SU-DHL-6 (cell line): Measurements from ENCODE around the gene PRKAR2A.

Experiments
- H2AFZ ChIP-seq: fragments of 200-600 bp; sonication (generic); 2 replicates; pipeline ENCODE4 v1.6.1; 2014; ENCODE audit warnings: low read depth, mild to moderate bottlenecking, moderate library complexity, mixed read lengths, antibody characterized with exemption, low read length; ENCODE audit not compliant: severe bottlenecking
- H3F3A ChIP-seq: fragments of 200-600 bp; shearing (Covaris generic); 2 replicates; pipeline ENCODE4 v1.6.0; 2016; ENCODE audit warnings: antibody characterized with exemption, mild to moderate bottlenecking; ENCODE audit not compliant: insufficient read depth
- H3K27ac ChIP-seq: fragments of 200-600 bp; sonication (generic); 2 replicates; pipeline ENCODE4 v1.5.1; 2016; ENCODE audit warnings: low read depth, mild to moderate bottlenecking, low read length, moderate library complexity, mixed read lengths
- H3K27me3 ChIP-seq: fragments of 200-600 bp; sonication (generic), shearing (Covaris generic); 2 replicates; pipeline ENCODE4 v1.6.0; 2014; ENCODE audit warnings: mild to moderate bottlenecking, low read length
- H3K36me3 ChIP-seq: fragments of 200-600 bp; sonication (generic); 2 replicates; pipeline ENCODE4 v1.6.1; 2014; ENCODE audit warnings: mild to moderate bottlenecking, low read length, mixed read lengths
- H3K4me2 ChIP-seq: fragments of 300-600, 200-600 bp; shearing (Covaris generic), sonication (generic); 2 replicates; pipeline ENCODE4 v1.6.0; 2014; ENCODE audit warnings: low read length, low read depth, mild to moderate bottlenecking; ENCODE audit not compliant: poor library complexity, severe bottlenecking
- H3K4me3 ChIP-seq: fragments of 200-600 bp; sonication (generic); 2 replicates; pipeline ENCODE4 v1.5.1; 2014; ENCODE audit warnings: antibody characterized with exemption, low read length, mild to moderate bottlenecking, mixed read lengths; ENCODE audit not compliant: insufficient read depth, poor library complexity, severe bottlenecking
- H3K79me2 ChIP-seq: fragments of 200-600 bp; sonication (generic); 2 replicates; pipeline ENCODE4 v1.6.1; 2014; ENCODE audit warnings: mild to moderate bottlenecking, low read length, moderate library complexity; ENCODE audit not compliant: insufficient read depth
- H3K9ac ChIP-seq: fragments of 200-600 bp; sonication (generic); 2 replicates; pipeline ENCODE4 v1.7.0; 2014; ENCODE audit warnings: mild to moderate bottlenecking, low read length
- H3K9me2 ChIP-seq: fragments of 200-600 bp; sonication (generic); replicated peaks from 2 replicates; pipeline ENCODE4 v1.6.1; 2014; ENCODE audit warnings: low read length; ENCODE audit not compliant: insufficient read depth
- H3K9me3 ChIP-seq: fragments of 200-600 bp; sonication (generic); 2 replicates; pipeline ENCODE4 v1.6.1; 2014; ENCODE audit warnings: low read length, mixed read lengths; ENCODE audit not compliant: insufficient read depth
- H4K20me1 ChIP-seq: fragments of 200-600 bp; sonication (generic); 2 replicates; pipeline ENCODE4 v1.6.1; 2014; ENCODE audit warnings: low read depth, mild to moderate bottlenecking, antibody characterized with exemption, low read length, moderate library complexity, mixed read lengths
- CTCF ChIP-seq: fragments of 200-600 bp; sonication (generic); IDR thresholded peaks from one replicate; pipeline ENCODE4 v1.5.1; 2017; ENCODE audit warnings: antibody characterized with exemption, mild to moderate bottlenecking, low read length, moderate library complexity; ENCODE audit not compliant: insufficient read depth, poor library complexity, severe bottlenecking
- EZH2phosphoT487 ChIP-seq: fragments of 200-600 bp; sonication (generic), shearing (Covaris generic); conservative IDR thresholded peaks from 2 replicates; pipeline ENCODE4 v1.6.1; 2018; ENCODE audit warnings: mild to moderate bottlenecking, antibody characterized with exemption, low read length, moderate library complexity, mixed read lengths

Gene PRKAR2A

GRCh38 chr3:48711727-48712126 is 135.9 kb downstream of the PRKAR2A start:
- no peaks in the 10 kb centered on the region for H3K9me2 ChIP-seq
- H4K20me1 ChIP-seq, result peaks cover 5% of the 10 kb centered on the region; the same call in 1 of the 2 replicates
- H3K9ac ChIP-seq, result no peak overlapping the region
- H3K27me3 ChIP-seq, result no peaks in the 10 kb centered on the region
- H3K4me3 ChIP-seq, result no peak overlapping the region
- peaks cover 98% of the 10 kb centered on the region for H3K79me2 ChIP-seq
- no peak overlapping the region for H3K27ac ChIP-seq
- no peak for TF ChIP-seq EZH2phosphoT487
- no peak for TF ChIP-seq CTCF
- 0 out of 2 replicates have a peak, but pooled peaks cover 6% of the 10 kb centered on the region for H3F3A ChIP-seq
- H3K4me2 ChIP-seq, result no peak overlapping the region
- H2AFZ ChIP-seq, result no peak overlapping the region
- no peaks in the 10 kb centered on the region for H3K9me3 ChIP-seq
- H3K36me3 ChIP-seq, result peaks cover 10% of the 10 kb centered on the region; the same call in 1 of the 2 replicates

GRCh38 chr3:48709051-48709461 is 138.6 kb downstream of the PRKAR2A start:
- Histone ChIP-seq H3K4me2 (no peak overlapping the region), H4K20me1 (peaks cover 5% of the 10 kb centered on the region; the same call in 1 of the 2 replicates), H3K9ac (no peak overlapping the region), H3K9me2 (no peaks in the 10 kb centered on the region), H3K79me2 (peaks cover 97% of the 10 kb centered on the region), H2AFZ (no peak overlapping the region), H3K9me3 (no peaks in the 10 kb centered on the region), H3K27me3 (no peaks in the 10 kb centered on the region), H3K27ac (peak overlapping the region; percentile 31; the same call in 1 of the 2 replicates), H3F3A (0 out of 2 replicates have a peak, but pooled peaks cover 6% of the 10 kb centered on the region), H3K36me3 (peaks cover 6% of the 10 kb centered on the region; the same call in 1 of the 2 replicates), H3K4me3 (no peak overlapping the region)
- TF ChIP-seq CTCF (no peak), EZH2phosphoT487 (no peak)

GRCh38 chr3:48708481-48708889 is 139.2 kb downstream of the PRKAR2A start:
- Histone ChIP-seq H3K27ac (no peak overlapping the region), H3K4me2 (no peak overlapping the region), H3K79me2 (peaks cover 96% of the 10 kb centered on the region), H3K9me2 (no peaks in the 10 kb centered on the region), H3K4me3 (no peak overlapping the region), H3K9ac (no peak overlapping the region), H3K36me3 (peaks cover 6% of the 10 kb centered on the region; the same call in 1 of the 2 replicates), H3K9me3 (no peaks in the 10 kb centered on the region), H2AFZ (no peak overlapping the region), H3K27me3 (no peaks in the 10 kb centered on the region), H3F3A (0 out of 2 replicates have a peak, but pooled peaks cover 6% of the 10 kb centered on the region), H4K20me1 (peaks cover 5% of the 10 kb centered on the region; the same call in 1 of the 2 replicates)
- TF ChIP-seq EZH2phosphoT487, result no peak
- TF ChIP-seq CTCF, result no peak
